H9 (cell line): Measurements from ENCODE around the gene CYP2W1. TPM values are rescaled to one million over a fixed set of nuclear protein-coding genes. Genes with fewer than 3 reads are reported as not detected.

Experiments used
- DNase-seq: peaks from one replicate; pipeline ENCODE4 v3.0.0-alpha.2; 2017
- H2AFZ ChIP-seq: one replicate; pipeline ENCODE4 v1.6.1; 2013; ENCODE audit warnings: mild to moderate bottlenecking, low read length, control low read depth, moderate library complexity
- H2AK5ac ChIP-seq: 2 replicates; pipeline ENCODE4 v1.6.1; 2013; ENCODE audit warnings: low read length, control low read depth, mixed read lengths; ENCODE audit not compliant: insufficient read length
- H2BK120ac ChIP-seq: one replicate; pipeline ENCODE4 v1.6.1; 2013; ENCODE audit warnings: low read depth, mild to moderate bottlenecking, low read length, control low read depth, inconsistent platforms; ENCODE audit not compliant: poor library complexity, severe bottlenecking
- H2BK12ac ChIP-seq: 2 replicates; pipeline ENCODE4 v1.6.1; 2013; ENCODE audit warnings: low read length, control low read depth, mixed read lengths, low read depth; ENCODE audit not compliant: insufficient read length
- H2BK15ac ChIP-seq: 2 replicates; pipeline ENCODE4 v1.6.1; 2013; ENCODE audit warnings: low read depth, low read length, control low read depth
- H2BK20ac ChIP-seq: one replicate; pipeline ENCODE4 v1.6.1; 2013; ENCODE audit warnings: low read depth, mild to moderate bottlenecking, low read length, control low read depth, inconsistent platforms; ENCODE audit not compliant: poor library complexity, severe bottlenecking
- H2BK5ac ChIP-seq: 2 replicates; pipeline ENCODE4 v1.6.1; 2013; ENCODE audit warnings: low read length, control low read depth, mixed read lengths; ENCODE audit not compliant: insufficient read length
- H3K14ac ChIP-seq: 2 replicates; pipeline ENCODE4 v1.6.1; 2013; ENCODE audit warnings: low read length, control low read depth; ENCODE audit not compliant: insufficient read depth
- H3K18ac ChIP-seq: 2 replicates; pipeline ENCODE4 v1.6.1; 2013; ENCODE audit warnings: low read depth, mild to moderate bottlenecking, mixed read lengths, low read length, control low read depth; ENCODE audit not compliant: insufficient read length
- H3K23ac ChIP-seq: 2 replicates; pipeline ENCODE4 v1.6.1; 2013; ENCODE audit warnings: low read length, control low read depth, mixed read lengths, low read depth; ENCODE audit not compliant: insufficient read length
- H3K23me2 ChIP-seq: 2 replicates; pipeline ENCODE4 v1.6.1; 2013; ENCODE audit warnings: low read depth, mild to moderate bottlenecking, mixed read lengths, low read length, control low read depth; ENCODE audit not compliant: insufficient read length, poor library complexity, severe bottlenecking
- H3K27ac ChIP-seq: 2 replicates; pipeline ENCODE4 v1.5.1; 2013; ENCODE audit warnings: low read length, control low read depth, mixed read lengths, low read depth; ENCODE audit not compliant: insufficient read length
- H3K27me3 ChIP-seq: 2 replicates; pipeline ENCODE4 v1.6.1; 2013; ENCODE audit warnings: low read length, control low read depth, inconsistent platforms; ENCODE audit not compliant: insufficient read depth
- H3K4ac ChIP-seq: 2 replicates; pipeline ENCODE4 v1.6.1; 2013; ENCODE audit warnings: low read depth, mild to moderate bottlenecking, control low read depth, inconsistent platforms, low read length, moderate library complexity
- H3K4me1 ChIP-seq: 2 replicates; pipeline ENCODE4 v1.6.1; 2013; ENCODE audit warnings: low read length, control low read depth, inconsistent platforms; ENCODE audit not compliant: insufficient read depth
- H3K4me2 ChIP-seq: 2 replicates; pipeline ENCODE4 v1.6.1; 2013; ENCODE audit warnings: low read length, control low read depth, mixed read lengths; ENCODE audit not compliant: insufficient read length, insufficient read depth
- H3K56ac ChIP-seq: 2 replicates; pipeline ENCODE4 v1.6.1; 2013; ENCODE audit warnings: low read depth, mild to moderate bottlenecking, mixed read lengths, low read length, control low read depth; ENCODE audit not compliant: insufficient read length
- H3K79me1 ChIP-seq: 2 replicates; pipeline ENCODE4 v1.6.1; 2013; ENCODE audit warnings: low read depth, mild to moderate bottlenecking, moderate library complexity, low read length, control low read depth, inconsistent platforms; ENCODE audit not compliant: insufficient read depth, poor library complexity, severe bottlenecking
- H3K79me2 ChIP-seq: 2 replicates; pipeline ENCODE4 v1.6.1; 2013; ENCODE audit warnings: low read length, control low read depth, inconsistent platforms; ENCODE audit not compliant: insufficient read depth
- H3K9ac ChIP-seq: 2 replicates; pipeline ENCODE4 v1.6.1; 2013; ENCODE audit warnings: low read length, control low read depth, mixed read lengths; ENCODE audit not compliant: insufficient read length; ENCODE audit errors: extremely low read depth
- H3K9me3 ChIP-seq: one replicate; pipeline ENCODE4 v1.6.1; 2013; ENCODE audit warnings: low read depth, low read length, inconsistent platforms; ENCODE audit not compliant: control insufficient read depth
- H3T11ph ChIP-seq: one replicate; pipeline ENCODE4 v1.6.1; 2013; ENCODE audit warnings: mild to moderate bottlenecking, low read length, control low read depth, inconsistent platforms
- H4K20me1 ChIP-seq: one replicate; pipeline ENCODE4 v1.6.1; 2013; ENCODE audit not compliant: control insufficient read depth, insufficient read length, insufficient read depth
- H4K5ac ChIP-seq: 2 replicates; pipeline ENCODE4 v1.6.1; 2013; ENCODE audit warnings: low read depth, mild to moderate bottlenecking, mixed read lengths, low read length, control low read depth; ENCODE audit not compliant: insufficient read length
- H4K8ac ChIP-seq: replicated peaks from 2 replicates; pipeline ENCODE4 v1.6.1; 2013; ENCODE audit warnings: low read length, control low read depth, mixed read lengths, low read depth; ENCODE audit not compliant: insufficient read length
- H4K91ac ChIP-seq: 2 replicates; pipeline ENCODE4 v1.6.1; 2013; ENCODE audit warnings: low read depth, mild to moderate bottlenecking, moderate library complexity, mixed read lengths, low read length, control low read depth; ENCODE audit not compliant: insufficient read length
- H3K27ac Mint-ChIP-seq, 3 experiments: 2 replicates in 2 of 3; 3 replicates in 1 of 3; pipeline ENCODE4 v1.8.0; 2020 to 2021; ENCODE audit warnings: mixed read lengths in 3 of 3, mild to moderate bottlenecking in 1 of 3, moderate library complexity in 1 of 3
- H3K27me3 Mint-ChIP-seq: 2 replicates; pipeline ENCODE4 v1.8.0; 2021; ENCODE audit warnings: low read depth, mild to moderate bottlenecking, moderate library complexity, mixed read lengths
- H3K36me3 Mint-ChIP-seq, 3 experiments: 2 replicates in 2 of 3; 3 replicates in 1 of 3; pipeline ENCODE4 v1.8.0; 2020 to 2021; ENCODE audit warnings: low read depth in 3 of 3, mixed read lengths in 3 of 3; ENCODE audit not compliant: insufficient read depth in 1 of 3
- H3K4me1 Mint-ChIP-seq, 2 experiments: 2 replicates each; pipeline ENCODE4 v1.8.0; 2020; ENCODE audit warnings: mixed read lengths in 2 of 2
- H3K4me3 Mint-ChIP-seq, 2 experiments: 2 replicates in 1 of 2; 3 replicates in 1 of 2; pipeline ENCODE4 v1.8.0; 2020 to 2021; ENCODE audit warnings: mild to moderate bottlenecking in 2 of 2, mixed read lengths in 2 of 2, moderate library complexity in 1 of 2
- H3K9me3 Mint-ChIP-seq, 2 experiments: 2 replicates in 1 of 2; 3 replicates in 1 of 2; pipeline ENCODE4 v1.8.0; 2020; ENCODE audit warnings: mild to moderate bottlenecking in 2 of 2, mixed read lengths in 2 of 2, moderate library complexity in 1 of 2
- CTCF ChIP-seq: fragments of 200-600 bp; sonication (generic); conservative IDR thresholded peaks from 3 replicates; pipeline ENCODE4 v1.8.0; 2021; ENCODE audit warnings: antibody characterized with exemption, mild to moderate bottlenecking
- WGBS: extraction: QIAGEN DNeasy Blood & Tissue Kit; methylation state at CpG from one replicate; pipeline ENCODE4 v1.1.7; 2013; ENCODE audit warnings: missing lambda C conversion rate, low lambda C conversion rate, mixed read lengths; ENCODE audit not compliant: insufficient read length; ENCODE audit errors: extremely low coverage; 5-methylcytosine and 5-hydroxymethylcytosine counted together
- total RNA-seq: library from RNA; stranded (reverse); gene quantifications from 2 replicates; pipeline ENCODE4 v1.2.1, GENCODE V29; 2021

Gene CYP2W1
- total RNA-seq, 1 experiment from 2014 or later, result not detected

- no peak overlapping the region for H4K91ac ChIP-seq
- peaks cover 3% of the 10 kb centered on the region; the same call in 1 of the 2 replicates for H3K27me3 ChIP-seq
- no peaks in the 10 kb centered on the region for H4K20me1 ChIP-seq
- no peak overlapping the region for H2AFZ ChIP-seq
- no peak overlapping the region for H2BK15ac ChIP-seq
- no peak overlapping the region for H3K4me3 Mint-ChIP-seq
- no peak overlapping the region for H2BK5ac ChIP-seq
- no peak overlapping the region for H3K27ac ChIP-seq
- H3K27me3 Mint-ChIP-seq, result peaks cover 30% of the 10 kb centered on the region
- no peaks in the 10 kb centered on the region for H3K79me2 ChIP-seq
- no peak overlapping the region for H2AK5ac ChIP-seq
- no peak overlapping the region for H3K18ac ChIP-seq
- peaks cover 2 to 7% of the 10 kb centered on the region in 2 experiments for H3K4me1 Mint-ChIP-seq
- H3K4me2 ChIP-seq, result no peak overlapping the region
- H3K4ac ChIP-seq, result no peak overlapping the region
- H3K14ac ChIP-seq, result no peak overlapping the region; the same call in 1 of the 2 replicates
- H3K79me1 ChIP-seq, result no peaks in the 10 kb centered on the region
- no peaks in the 10 kb centered on the region for H3K9me3 ChIP-seq
- H3K56ac ChIP-seq, result no peak overlapping the region
- no peak overlapping the region for H2BK12ac ChIP-seq
- H3T11ph ChIP-seq, result no peak overlapping the region
- H4K5ac ChIP-seq, result no peak overlapping the region
- H3K36me3 Mint-ChIP-seq, result no peaks in the 10 kb centered on the region; a peak in 1 of 7 replicates
- H2BK20ac ChIP-seq, result no peak overlapping the region
- peaks cover 0 to 3% of the 10 kb centered on the region in 2 experiments; a peak in 1 of 5 replicates for H3K9me3 Mint-ChIP-seq
- H2BK120ac ChIP-seq, result no peak overlapping the region
- peaks cover 5% of the 10 kb centered on the region for H3K23me2 ChIP-seq
- no peak overlapping the region for H3K9ac ChIP-seq
- H3K4me1 ChIP-seq, result no peaks in the 10 kb centered on the region
- TF ChIP-seq CTCF, result no peak; the same call in 2 of the 3 replicates
- no peak overlapping the region; a peak in 1 of 7 replicates for H3K27ac Mint-ChIP-seq
- no peak overlapping the region for H3K23ac ChIP-seq
- WGBS, result no CpG with 5 or more reads among the region's 32 CpGs
- no peak overlapping the region for H4K8ac ChIP-seq
- DNase-seq, result peak; percentile 79
Measured at GRCh38 chr7:957418-958220, 25.4 kb upstream of the CYP2W1 start.
